Lower leg skin (tissue), 3 donors: ENCODE measurements around the gene GRIA2.

ENCODE experiments used
- POLR2A ChIP-seq, 2 donors: fragments of 450-650 bp; IDR thresholded peaks; one replicate each; pipeline ENCODE4 v1.6.1; 2016 to 2017; ENCODE audit warnings: antibody characterized with exemption in 2 of 2, mild to moderate bottlenecking in 1 of 2, moderate library complexity in 1 of 2
- TF ChIP-seq, protein P1 (sequence below), 3 donors: fragments of 450-650 bp; IDR thresholded peaks; one replicate each; pipeline ENCODE4 v1.5.1; 2016; ENCODE audit warnings: antibody characterized with exemption in 3 of 3, mild to moderate bottlenecking in 3 of 3, moderate library complexity in 2 of 3

DNA sequence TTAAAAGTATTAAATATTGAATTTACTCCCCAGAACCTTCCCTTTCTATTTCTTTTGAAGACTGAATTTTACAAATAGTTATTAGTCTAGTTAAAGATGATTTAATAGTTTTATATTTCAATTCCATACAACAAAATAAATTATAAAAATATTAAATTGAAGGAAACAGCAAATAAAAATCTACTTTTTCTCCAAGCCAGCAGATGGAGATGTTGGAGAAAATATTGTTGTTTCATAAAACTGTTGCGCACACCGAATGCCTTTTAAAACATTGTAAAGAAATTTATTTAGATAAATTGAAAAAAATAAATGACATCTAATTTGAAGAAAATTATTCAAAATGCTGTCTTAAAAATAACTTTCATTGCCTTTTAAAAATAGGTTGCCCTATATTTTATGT lies 5.5 kb downstream of the GRIA2 start:
- TF ChIP-seq, protein P1, sequence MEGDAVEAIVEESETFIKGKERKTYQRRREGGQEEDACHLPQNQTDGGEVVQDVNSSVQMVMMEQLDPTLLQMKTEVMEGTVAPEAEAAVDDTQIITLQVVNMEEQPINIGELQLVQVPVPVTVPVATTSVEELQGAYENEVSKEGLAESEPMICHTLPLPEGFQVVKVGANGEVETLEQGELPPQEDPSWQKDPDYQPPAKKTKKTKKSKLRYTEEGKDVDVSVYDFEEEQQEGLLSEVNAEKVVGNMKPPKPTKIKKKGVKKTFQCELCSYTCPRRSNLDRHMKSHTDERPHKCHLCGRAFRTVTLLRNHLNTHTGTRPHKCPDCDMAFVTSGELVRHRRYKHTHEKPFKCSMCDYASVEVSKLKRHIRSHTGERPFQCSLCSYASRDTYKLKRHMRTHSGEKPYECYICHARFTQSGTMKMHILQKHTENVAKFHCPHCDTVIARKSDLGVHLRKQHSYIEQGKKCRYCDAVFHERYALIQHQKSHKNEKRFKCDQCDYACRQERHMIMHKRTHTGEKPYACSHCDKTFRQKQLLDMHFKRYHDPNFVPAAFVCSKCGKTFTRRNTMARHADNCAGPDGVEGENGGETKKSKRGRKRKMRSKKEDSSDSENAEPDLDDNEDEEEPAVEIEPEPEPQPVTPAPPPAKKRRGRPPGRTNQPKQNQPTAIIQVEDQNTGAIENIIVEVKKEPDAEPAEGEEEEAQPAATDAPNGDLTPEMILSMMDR (IDR thresholded peaks at IDR 0.05), result no peak
- TF ChIP-seq POLR2A (IDR thresholded peaks at IDR 0.05), result no peak
